T-helper 9 cell (primary cell): ENCODE measurements around the gene ZNF230.

ENCODE experiments used
- DNase-seq: peaks from one replicate; pipeline ENCODE4 v3.0.0-alpha.2; 2020
- total RNA-seq, 2 donors: gene quantifications; one replicate each; lab custom pipeline; 2026; lab: John Stamatoyannopoulos, UW

ZNF230 gene
- 2.7 to 17.8 reads per million in 2 donors for total RNA-seq

DNA sequence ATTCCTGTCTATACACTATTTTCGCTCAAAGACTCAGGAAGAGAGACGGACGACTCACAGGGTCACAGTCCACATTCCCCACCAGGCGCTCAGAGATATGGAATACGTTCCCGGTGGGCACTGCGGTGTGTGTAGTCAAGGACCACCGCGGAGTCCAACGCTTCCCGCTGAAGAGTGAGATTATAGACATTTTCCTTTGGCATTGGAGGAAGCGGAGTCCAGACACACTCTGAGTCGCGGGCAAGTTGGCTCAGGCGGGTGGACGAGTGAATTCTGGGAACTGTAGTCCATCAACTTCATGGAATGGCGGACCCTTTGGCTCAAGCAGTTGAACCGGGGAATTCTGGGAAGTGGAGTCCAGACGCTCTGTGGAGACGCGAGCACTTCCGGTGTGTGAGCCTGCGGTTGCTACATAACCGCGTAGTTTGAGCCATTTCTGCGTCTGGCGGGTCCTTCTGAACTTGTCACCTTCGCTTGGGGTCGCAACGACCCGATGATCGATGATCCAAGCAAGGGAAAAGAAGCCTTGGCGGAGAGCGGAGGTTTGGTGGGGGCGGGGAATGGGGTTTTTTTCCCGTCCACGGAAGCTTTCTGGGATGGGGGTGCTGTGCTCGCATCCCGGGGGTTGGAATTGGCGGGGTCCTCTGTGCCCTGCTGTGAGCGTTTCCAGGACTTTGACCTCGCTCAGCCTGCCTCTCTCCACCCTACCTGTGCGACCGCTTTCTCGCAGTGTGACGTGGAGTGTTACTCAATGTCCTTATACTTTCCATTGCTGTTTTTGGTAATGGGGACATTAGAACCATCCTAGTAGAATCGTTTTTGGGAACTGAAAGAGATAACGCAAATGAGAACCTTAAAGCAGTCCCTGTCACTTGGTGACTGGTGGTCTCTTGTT, at the start of gene ZNF230:
Gene ZNF230 (plus strand): TSS at position 392 of the 895 bp plus-strand sequence. CDS start 4,122 bp downstream, outside the sequence.
- peak; percentile 68 for DNase-seq

DNA sequence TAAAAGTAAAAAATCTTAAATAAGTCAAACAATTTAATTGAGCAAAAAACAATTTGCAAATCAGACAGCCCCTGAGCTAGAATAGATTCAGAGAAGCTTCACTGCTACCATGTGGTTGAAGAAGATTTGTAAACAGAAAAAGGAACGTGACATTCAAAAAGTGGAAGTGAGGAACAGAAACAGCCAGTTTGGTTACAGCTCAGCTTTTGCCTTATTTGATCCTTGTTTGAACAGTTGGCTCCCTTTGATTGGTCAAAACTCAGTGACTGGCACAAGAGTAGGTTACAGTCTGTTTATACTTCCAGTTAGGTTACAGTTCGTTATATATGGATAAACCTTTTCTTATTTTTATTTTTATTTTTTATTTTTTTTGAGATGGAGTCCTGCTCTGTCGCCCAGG, 45.9 kb upstream of the ZNF230 start:
- no peak for DNase-seq

DNA sequence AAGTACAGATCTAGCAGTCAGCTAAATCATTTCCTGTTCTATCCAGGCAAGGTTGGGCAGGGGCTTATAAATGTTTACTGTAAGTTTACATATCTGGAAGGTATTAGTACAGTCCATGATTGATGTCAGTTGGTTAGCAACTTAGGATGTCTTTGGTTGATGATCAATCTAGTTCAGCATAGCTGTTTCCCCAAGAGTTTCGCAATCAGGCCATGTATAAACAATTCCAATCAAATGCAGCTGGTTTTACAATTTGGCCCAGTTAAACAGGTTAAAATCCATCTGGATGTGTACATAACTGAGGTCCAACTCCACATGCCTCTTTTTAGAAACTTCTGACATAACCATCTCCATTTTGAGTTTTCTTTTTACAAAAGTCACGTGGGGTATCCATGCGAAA, 44.9 kb upstream of the ZNF230 start:
- no peak for DNase-seq

GRCh38 chr19:43960411-43960810, 42.3 kb upstream of the ZNF230 start:
- no peak for DNase-seq

DNA sequence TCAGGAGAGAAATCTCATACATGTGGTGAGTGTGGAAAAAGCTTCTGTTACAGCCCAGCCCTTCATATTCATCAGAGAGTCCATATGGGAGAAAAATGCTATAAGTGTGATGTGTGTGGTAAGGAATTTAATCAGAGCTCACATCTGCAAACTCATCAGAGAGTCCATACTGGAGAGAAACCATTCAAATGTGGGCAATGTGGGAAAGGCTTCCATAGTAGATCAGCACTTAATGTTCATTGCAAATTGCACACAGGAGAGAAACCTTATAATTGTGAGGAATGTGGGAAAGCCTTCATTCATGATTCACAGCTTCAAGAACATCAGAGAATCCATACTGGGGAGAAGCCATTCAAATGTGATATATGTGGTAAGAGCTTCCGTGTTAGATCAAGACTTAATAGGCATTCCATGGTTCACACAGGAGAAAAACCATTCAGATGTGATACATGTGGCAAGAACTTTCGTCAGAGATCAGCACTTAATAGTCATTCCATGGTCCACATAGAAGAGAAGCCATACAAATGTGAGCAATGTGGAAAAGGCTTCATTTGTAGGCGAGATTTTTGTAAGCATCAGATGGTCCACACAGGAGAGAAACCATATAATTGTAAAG, 36.6 kb upstream of the ZNF230 start:
- DNase-seq = no peak

DNA sequence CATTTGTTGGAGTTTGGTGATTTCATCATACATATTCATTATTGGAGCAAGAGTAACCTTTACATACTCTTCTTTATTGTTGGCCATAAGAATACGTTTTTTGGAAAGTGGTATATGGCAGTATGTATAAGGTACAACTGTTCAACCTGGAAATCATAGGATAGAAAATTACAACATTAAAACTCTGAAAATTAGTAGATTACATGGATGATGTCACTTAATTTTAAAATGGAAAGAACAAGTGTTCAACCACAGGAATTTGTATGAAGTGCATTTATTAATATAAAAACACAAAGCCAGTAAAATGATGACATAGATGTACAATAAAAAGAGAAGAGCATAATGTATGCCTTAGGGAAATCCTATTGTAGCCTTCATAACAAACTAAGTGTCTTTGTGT, 26.0 kb upstream of the ZNF230 start:
- no peak for DNase-seq

DNA sequence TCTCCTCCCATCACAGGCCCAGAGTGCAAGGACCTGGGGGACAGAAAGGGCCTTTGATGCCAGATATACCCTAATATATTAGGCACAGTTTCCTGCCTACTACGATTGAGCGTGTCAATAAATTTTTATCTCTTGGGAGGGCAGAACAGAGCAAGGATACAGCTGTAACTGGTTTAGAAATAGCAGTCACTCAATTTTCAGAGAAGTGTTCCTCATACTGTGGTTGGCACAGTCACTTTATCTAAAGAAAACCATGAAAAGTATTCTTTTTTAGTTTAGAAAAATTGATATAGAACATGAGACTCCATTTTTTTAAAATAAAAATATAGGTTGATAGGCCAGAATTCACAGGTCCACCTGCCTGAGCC, 19.2 kb upstream of the ZNF230 start:
- DNase-seq = no peak

DNA sequence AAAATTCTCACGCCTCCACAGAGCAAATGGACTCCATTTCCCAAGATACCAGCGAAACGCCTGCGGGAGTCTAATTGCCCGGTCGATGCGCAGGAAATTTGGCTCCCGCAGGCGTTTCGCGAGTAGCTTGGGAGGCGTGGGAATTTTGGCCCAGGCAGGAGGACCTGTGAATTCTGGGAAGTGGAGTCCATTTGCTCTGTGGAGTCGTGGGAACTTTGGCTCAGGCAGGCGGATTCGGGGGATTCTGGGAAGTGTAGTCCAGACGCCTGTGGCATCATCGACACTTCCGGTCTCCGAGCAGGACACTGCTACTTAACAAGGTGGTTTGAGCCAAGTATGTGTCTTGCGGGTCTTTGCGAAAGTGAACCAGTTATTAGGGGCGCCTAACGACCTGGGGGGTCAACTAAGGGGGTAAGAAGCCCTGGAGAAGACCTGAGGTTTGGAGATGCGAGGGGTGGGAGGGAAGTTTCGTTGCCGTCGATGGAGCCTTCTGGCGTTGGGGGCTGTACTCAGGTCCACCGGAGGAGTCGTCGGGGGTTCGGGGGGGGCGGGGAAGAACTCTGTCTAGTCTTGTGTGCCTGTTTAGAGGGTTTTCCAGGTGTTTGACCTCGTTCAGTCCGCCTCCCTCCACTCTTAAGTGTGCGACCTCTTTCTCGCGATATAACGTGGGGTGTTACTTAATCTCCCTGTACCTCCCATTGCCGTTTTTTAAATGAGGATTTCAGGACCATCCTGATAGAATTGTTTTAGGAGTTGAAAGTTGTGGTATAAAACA, 18.7 kb upstream of the ZNF230 start, which contains the start of gene ZNF155:
Gene ZNF155 (plus strand): TSS at position 277 of the 775 bp plus-strand sequence. CDS start 4,356 bp downstream, outside the sequence.
- peak; percentile 41 for DNase-seq

DNA sequence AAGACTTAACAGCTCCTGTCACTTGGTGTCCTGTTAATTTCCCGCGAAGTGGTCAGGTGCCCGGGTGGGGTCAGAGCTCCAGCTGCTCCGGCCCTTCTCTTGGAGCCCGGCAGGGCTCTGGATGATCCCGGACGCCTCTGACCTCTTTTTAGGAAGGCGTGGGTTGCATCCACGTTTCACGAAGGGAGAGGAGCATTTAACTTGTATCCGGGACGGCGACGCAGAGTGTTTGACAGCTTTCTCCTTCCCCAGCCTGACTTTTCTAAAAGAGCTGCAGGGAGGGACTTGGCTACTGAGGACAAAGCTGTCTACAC, 18.1 kb upstream of the ZNF230 start:
- no peak for DNase-seq

DNA sequence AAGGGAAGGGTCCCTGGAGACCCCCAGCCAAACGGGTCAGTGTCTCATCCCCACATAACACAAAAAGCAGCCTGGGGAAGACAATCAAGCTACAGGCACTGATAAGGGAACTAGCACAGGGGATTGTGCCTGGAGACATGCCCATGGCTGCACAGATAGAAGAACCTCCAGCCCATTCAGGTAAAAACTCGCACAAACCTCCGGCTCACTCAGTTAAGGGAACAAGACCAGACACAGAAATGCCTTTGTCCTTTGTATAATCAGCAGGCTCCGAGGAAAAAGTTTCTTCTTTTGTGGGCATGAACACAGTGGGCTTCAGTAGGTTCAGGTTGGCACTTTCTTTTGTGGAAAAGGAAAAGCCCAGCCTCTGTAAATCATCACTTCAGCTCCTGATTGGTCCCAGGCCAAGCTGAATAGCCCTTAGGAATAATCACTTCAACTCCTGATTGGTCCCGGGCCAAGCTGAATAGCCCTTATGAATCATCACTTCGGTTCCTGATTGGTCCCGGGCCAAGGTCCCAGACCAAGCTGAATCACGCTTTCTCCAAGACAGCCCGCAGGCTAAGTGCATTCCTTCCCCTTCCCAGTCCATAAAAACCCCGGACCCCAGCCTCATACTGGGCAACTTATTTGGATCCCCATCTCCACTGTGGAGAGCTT, 5.0 kb upstream of the ZNF230 start:
- no peak for DNase-seq

GRCh38 chr19:44002212-44002565, 568 bp upstream of the ZNF230 start:
- DNase-seq = no peak

GRCh38 chr19:44003461-44004009, 778 bp downstream of the ZNF230 start:
- no peak for DNase-seq

DNA sequence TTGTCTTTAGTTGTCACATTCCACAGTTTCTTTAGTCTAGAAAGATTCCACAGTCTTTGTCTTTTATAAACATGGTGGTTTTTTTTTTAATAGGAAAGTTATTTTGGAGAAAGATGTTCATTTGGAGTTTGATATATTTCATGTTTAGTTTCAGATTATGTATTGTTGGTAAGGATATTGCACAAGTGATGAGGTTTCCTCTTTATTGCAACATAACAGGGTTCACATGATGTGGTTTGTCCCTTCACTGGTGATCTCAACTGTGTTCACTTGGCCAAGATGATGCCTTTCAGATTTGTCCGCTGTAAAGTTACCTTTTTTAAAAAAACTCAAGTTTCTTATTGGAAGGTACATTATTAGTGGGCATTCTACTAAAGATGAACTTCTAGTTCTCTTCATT, 3.2 kb downstream of the ZNF230 start:
- no peak for DNase-seq

- DNase-seq = no peak
These were observed 4.7 kb downstream of the ZNF230 start for GRCh38 chr19:44007473-44007872.

DNA sequence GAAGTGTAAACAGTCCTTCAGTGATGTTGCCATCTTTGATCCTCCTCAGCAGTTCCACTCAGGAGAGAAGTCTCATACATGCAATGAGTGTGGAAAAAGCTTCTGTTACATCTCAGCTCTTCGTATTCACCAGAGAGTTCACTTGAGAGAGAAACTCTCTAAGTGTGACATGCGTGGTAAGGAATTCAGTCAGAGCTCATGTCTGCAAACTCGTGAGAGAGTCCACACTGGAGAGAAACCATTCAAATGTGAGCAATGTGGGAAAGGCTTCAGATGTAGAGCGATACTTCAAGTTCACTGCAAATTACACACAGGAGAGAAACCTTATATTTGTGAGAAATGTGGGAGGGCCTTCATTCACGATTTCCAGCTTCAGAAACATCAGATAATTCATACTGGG, 7.7 kb downstream of the ZNF230 start:
- no peak for DNase-seq

DNA sequence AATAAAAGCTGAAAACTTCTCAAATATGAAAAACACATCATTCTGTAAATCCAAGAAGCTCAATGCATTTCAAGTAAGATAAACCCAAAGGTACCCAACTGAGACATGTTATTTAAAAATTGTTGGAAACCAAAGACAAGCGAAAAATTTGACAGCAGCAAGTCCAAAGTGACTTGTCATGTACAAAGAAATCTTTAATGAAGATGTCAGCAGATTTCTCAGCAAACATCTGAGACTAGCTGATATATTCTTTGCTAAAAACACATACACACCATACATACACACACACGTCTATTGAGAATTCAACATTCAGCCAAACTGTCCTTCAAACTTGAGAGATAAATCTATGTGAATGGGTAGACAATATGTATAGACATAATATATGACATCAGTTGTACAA, 16.7 kb downstream of the ZNF230 start:
- DNase-seq = no peak

DNA sequence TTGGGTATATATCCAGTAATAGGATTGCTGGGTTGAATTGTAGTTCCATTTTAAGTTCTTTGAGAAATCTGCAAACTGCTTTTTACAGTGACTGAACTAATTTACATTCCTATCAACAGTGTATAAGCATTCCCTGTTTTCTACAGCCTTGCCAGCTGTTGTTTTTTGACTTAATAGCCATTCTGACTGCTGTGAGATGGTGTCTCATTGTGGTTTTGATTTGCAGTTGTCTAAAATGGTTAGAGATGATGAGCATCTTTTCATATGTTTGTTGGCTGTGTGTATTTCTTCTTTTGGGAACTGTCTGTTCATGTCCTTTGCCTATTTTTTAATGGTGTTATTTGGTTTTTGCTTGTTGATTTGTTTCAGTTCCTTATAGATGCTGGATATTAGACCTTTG, 18.5 kb downstream of the ZNF230 start:
- DNase-seq = no peak

DNA sequence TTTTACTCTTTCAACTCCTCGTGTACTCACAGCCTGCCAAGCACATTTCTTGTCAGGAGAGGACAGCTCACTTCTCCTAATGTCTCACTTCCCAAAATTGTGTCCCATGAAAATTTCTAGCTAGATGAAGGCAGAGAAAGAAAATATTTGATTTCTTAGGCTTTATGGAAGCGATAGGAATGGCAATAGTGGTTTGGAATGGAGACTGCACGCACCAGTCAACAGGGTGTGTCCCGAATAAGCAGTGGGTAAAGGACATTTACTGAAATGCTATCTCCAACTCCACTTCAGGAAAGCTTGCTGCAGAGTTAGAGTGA, 22.1 kb downstream of the ZNF230 start:
- DNase-seq = no peak

DNA sequence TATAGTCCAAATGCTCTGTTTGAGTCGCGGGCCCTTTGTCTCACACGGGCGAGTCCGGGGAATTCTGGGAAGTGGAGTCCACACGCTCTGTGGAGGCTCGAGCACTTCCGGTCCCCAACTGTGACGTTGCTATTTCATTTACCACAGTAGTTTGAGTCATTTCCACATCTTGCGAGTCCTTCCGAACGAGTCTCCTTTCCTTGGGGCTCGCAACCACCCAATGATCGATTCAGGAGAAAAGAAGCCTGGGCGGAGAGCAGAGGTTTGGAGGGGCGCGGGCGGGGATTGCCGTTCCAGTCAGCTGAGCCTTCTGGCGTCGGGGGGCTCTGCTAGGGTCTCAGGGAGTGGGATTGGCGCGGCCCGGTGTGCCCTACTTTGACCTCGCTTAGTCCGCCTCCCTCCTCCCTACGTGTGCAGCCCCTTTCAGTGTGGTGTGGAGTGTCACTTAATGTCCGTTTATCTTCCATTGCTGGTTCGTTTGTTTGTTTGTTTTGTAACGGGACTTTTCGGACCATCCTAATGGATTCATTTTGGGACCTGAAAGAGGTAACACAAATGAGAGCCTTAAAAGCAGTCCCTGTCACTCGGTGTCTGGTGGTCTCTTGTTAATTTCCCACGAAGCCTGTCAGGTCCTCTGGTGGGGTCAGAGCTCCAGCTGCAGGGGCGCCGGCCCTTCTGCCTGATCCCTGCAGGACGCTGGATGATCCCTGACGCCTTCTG, 22.6 kb downstream of the ZNF230 start, which contains the start of gene ZNF222:
Gene ZNF222 (plus strand): TSS at position 163 of the 720 bp plus-strand sequence. CDS start 58 bp downstream, at position 221.
- DNase-seq = peak; percentile 50

GRCh38 chr19:44026622-44027021, 23.9 kb downstream of the ZNF230 start:
- DNase-seq = no peak

- DNase-seq = no peak
These were observed 29.3 kb downstream of the ZNF230 start for GRCh38 chr19:44032001-44032610.

- DNase-seq = no peak
These were observed 39.4 kb downstream of the ZNF230 start for GRCh38 chr19:44042147-44042546.
